ENCODE measurements around the gene MYO18A. TPM values are rescaled to one million over a fixed set of nuclear protein-coding genes. Genes with fewer than 3 reads are reported as not detected.

Gene MYO18A
- total RNA-seq, 1 donor from 2014 or later, result 465 TPM

GRCh38 chr17:29036584-29036983 lies 143.6 kb downstream of the MYO18A start:
- Mint-ChIP-seq H3K4me3 (ENCODE audit: unreplicated experiment) (no peak overlapping the region), H3K27me3 (ENCODE audit: unreplicated experiment) (peaks cover 7% of the 10 kb centered on the region), H3K27ac (ENCODE audit: unreplicated experiment) (no peak overlapping the region), H3K4me1 (ENCODE audit: low read depth, unreplicated experiment) (no peaks in the 10 kb centered on the region), H3K36me3 (ENCODE audit: unreplicated experiment) (peaks cover 11% of the 10 kb centered on the region), H3K9me3 (ENCODE audit: unreplicated experiment) (peaks cover 3% of the 10 kb centered on the region)
- DNase-seq, result no peak
- TF ChIP-seq CTCF (IDR thresholded peaks at IDR 0.05; ENCODE audit: partially characterized antibody, unreplicated experiment), result no peak

GRCh38 chr17:29034510-29034909 lies 145.7 kb downstream of the MYO18A start:
- DNase-seq, result no peak
- H3K27ac Mint-ChIP-seq (ENCODE audit: unreplicated experiment), result no peak overlapping the region
- peaks cover 11% of the 10 kb centered on the region for H3K36me3 Mint-ChIP-seq (ENCODE audit: unreplicated experiment)
- H3K27me3 Mint-ChIP-seq (ENCODE audit: unreplicated experiment), result peaks cover 10% of the 10 kb centered on the region
- no peak for TF ChIP-seq CTCF (IDR thresholded peaks at IDR 0.05; ENCODE audit: partially characterized antibody, unreplicated experiment)
- H3K4me1 Mint-ChIP-seq (ENCODE audit: low read depth, unreplicated experiment), result no peaks in the 10 kb centered on the region
- H3K9me3 Mint-ChIP-seq (ENCODE audit: unreplicated experiment), result peaks cover 6% of the 10 kb centered on the region
- no peak overlapping the region for H3K4me3 Mint-ChIP-seq (ENCODE audit: unreplicated experiment)

GRCh38 chr17:29032857-29033197 lies 147.4 kb downstream of the MYO18A start:
- DNase-seq, result no peak
- peaks cover 6% of the 10 kb centered on the region for H3K9me3 Mint-ChIP-seq (ENCODE audit: unreplicated experiment)
- H3K27me3 Mint-ChIP-seq (ENCODE audit: unreplicated experiment), result peaks cover 10% of the 10 kb centered on the region
- H3K4me3 Mint-ChIP-seq (ENCODE audit: unreplicated experiment), result no peak overlapping the region
- H3K4me1 Mint-ChIP-seq (ENCODE audit: low read depth, unreplicated experiment), result no peaks in the 10 kb centered on the region
- no peak for TF ChIP-seq CTCF (IDR thresholded peaks at IDR 0.05; ENCODE audit: partially characterized antibody, unreplicated experiment)
- no peak overlapping the region for H3K27ac Mint-ChIP-seq (ENCODE audit: unreplicated experiment)
- peaks cover 11% of the 10 kb centered on the region for H3K36me3 Mint-ChIP-seq (ENCODE audit: unreplicated experiment)

GRCh38 chr17:29032013-29032856 lies 148.0 kb downstream of the MYO18A start:
- DNase-seq, result no peak
- Mint-ChIP-seq H3K4me3 (ENCODE audit: unreplicated experiment) (no peak overlapping the region), H3K9me3 (ENCODE audit: unreplicated experiment) (peaks cover 6% of the 10 kb centered on the region), H3K27ac (ENCODE audit: unreplicated experiment) (no peak overlapping the region), H3K27me3 (ENCODE audit: unreplicated experiment) (peaks cover 10% of the 10 kb centered on the region), H3K4me1 (ENCODE audit: low read depth, unreplicated experiment) (no peaks in the 10 kb centered on the region), H3K36me3 (ENCODE audit: unreplicated experiment) (peaks cover 11% of the 10 kb centered on the region)
- no peak for TF ChIP-seq CTCF (IDR thresholded peaks at IDR 0.05; ENCODE audit: partially characterized antibody, unreplicated experiment)

GRCh38 chr17:29031488-29031887 lies 148.7 kb downstream of the MYO18A start:
- Mint-ChIP-seq H3K9me3 (ENCODE audit: unreplicated experiment) (peaks cover 8% of the 10 kb centered on the region), H3K27ac (ENCODE audit: unreplicated experiment) (no peak overlapping the region), H3K4me1 (ENCODE audit: low read depth, unreplicated experiment) (no peaks in the 10 kb centered on the region), H3K36me3 (ENCODE audit: unreplicated experiment) (peaks cover 11% of the 10 kb centered on the region), H3K4me3 (ENCODE audit: unreplicated experiment) (no peak overlapping the region), H3K27me3 (ENCODE audit: unreplicated experiment) (peaks cover 10% of the 10 kb centered on the region)
- TF ChIP-seq CTCF (IDR thresholded peaks at IDR 0.05; ENCODE audit: partially characterized antibody, unreplicated experiment), result no peak
- no peak for DNase-seq

Data from glutamatergic neuron (in vitro differentiated cells).